ENCODE measurements around the gene ANO2. TPM values are rescaled to one million over a fixed set of nuclear protein-coding genes. Genes with fewer than 3 reads are reported as not detected.
A peak's percentile ranks its signal among the peaks of the same experiment; 100 is the strongest.

Gene ANO2
- total RNA-seq, 1 experiment from 2014 or later: 0.71 TPM

DNA sequence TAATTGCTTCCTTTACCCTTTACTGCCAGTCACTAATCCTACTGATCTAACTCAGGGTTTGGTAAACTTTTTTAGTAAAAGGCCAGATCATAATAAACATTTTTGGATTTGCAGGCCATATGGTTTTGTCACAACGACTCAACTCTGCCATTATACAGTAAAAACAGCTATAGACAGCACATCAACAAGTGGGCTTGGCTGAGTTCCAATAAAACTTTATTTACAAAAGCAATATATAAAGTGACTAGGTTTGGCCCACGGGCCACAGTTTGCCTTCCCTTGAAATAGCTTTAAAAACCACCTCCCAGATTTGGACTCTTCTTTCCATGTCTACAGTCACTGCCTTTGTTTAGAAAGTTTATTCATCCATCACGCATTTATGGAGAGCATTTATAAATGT lies 366.3 kb downstream of the ANO2 start:
- in situ Hi-C loops (cut with HindIII; ENCODE audit: low pct_unique_long_range_greater_than_20kb, low sequenced_read_pairs): no loop called here
- no peak for DNase-seq (ENCODE audit: low read depth, low spot score)

GRCh38 chr12:5577741-5578140 lies 367.3 kb downstream of the ANO2 start:
- in situ Hi-C loops (cut with HindIII; ENCODE audit: low pct_unique_long_range_greater_than_20kb, low sequenced_read_pairs): no loop called here
- DNase-seq (ENCODE audit: low read depth, low spot score): no peak

DNA sequence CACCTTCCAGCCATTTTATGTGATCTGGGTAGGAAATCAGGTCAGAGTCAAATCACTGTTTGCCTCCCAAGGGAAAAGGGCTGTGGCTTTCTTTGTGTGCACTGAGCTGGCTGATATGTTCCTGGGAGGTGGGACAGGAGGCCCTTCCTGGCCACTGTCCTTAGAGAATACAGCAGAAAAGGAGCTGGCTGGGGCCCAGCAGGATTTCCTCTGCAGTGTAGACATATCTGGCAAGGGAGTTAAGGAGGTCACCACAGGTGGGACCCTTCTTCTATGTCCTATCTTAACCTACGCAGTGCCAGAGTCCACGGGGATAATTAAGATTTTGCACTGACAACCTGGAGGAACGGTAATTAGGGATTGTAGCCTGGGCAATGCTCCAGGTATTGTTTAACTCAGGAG lies 367.8 kb downstream of the ANO2 start:
- no peak for DNase-seq (ENCODE audit: low read depth, low spot score)
- in situ Hi-C loops (cut with HindIII; ENCODE audit: low pct_unique_long_range_greater_than_20kb, low sequenced_read_pairs): no loop called here

GRCh38 chr12:5575987-5576386 lies 369.1 kb downstream of the ANO2 start:
- DNase-seq (ENCODE audit: low read depth, low spot score): no peak
- in situ Hi-C loops (cut with HindIII; ENCODE audit: low pct_unique_long_range_greater_than_20kb, low sequenced_read_pairs): no loop called here

- in situ Hi-C loops (cut with HindIII; ENCODE audit: low pct_unique_long_range_greater_than_20kb, low sequenced_read_pairs): no loop called here
- no peak for DNase-seq (ENCODE audit: low read depth, low spot score)
Observed at GRCh38 chr12:5575232-5575631, 369.8 kb downstream of the ANO2 start.

DNA sequence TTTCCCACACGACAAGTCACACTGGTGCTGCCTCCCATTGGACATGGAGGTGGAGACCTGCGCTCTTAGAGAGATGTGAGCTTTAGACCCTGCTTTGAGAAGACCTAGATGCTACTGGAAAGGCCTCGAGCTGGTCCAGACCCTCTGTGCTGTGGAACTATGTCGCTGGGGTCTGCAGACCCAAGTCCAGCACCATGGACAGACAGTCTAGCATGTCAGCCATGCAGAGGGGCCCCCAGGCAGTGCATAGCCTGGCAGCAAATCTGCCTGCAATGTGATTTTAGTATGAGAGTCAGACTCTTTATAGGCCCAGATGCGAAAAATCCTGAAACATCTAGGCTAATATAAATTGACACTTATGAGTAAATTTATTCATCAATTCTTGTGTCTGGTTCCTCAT lies 371.7 kb downstream of the ANO2 start:
- in situ Hi-C loops (cut with HindIII; ENCODE audit: low pct_unique_long_range_greater_than_20kb, low sequenced_read_pairs): no loop called here
- DNase-seq (ENCODE audit: low read depth, low spot score): no peak

DNA sequence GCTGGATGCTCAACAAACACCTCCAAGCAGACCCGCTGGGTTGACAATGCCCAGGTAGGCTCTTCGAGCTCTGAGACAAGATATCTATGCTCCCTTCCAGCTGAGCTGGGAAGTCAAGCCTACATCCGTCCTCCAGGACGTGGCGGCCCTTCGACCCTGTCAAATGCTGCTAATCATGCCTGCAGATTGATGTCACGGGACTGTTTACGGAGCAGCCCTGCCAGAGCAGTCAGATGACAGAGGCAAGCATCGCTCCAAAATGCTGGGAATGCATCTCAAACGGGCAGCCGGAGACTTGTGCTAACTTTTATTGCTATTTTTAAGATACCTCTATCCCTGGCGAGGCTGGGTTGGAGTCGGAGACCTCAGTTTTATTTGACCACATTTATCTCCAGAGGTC lies 373.9 kb downstream of the ANO2 start:
- no peak for DNase-seq (ENCODE audit: low read depth, low spot score)
- in situ Hi-C loops (cut with HindIII; ENCODE audit: low pct_unique_long_range_greater_than_20kb, low sequenced_read_pairs): no loop called here

- no peak for DNase-seq (ENCODE audit: low read depth, low spot score)
- in situ Hi-C loops (cut with HindIII; ENCODE audit: low pct_unique_long_range_greater_than_20kb, low sequenced_read_pairs): no loop called here
Observed at GRCh38 chr12:5570416-5570815, 374.6 kb downstream of the ANO2 start.

DNA sequence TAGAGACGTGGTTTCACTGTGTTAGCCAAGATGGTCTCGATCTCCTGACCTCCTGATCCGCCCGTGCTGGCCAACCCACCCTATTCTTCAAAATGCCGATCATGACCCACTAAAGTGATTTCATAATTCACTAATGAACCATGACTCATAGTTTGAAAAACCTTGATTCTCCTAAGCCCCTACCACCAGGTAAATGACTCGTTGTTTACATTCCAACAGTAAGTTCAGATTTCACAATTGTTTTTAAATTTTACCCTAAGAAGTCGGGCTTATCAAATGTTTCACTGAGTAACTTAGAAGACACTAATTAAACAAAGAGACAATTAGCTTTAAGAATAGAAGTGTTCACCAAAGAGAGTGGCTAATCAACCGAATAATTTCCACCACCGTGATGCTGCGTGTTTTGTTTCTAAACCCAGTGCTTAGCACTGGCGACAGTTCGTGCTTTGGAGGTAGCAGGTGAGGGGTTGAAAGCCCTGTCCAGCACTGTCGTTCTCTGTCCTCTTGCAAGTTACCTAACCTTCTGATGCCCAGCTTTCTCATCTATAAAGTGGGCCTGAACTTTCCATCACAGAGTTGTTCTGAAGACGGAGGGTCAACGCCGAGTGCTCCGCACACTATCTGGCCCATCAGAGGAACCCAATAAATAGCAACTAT lies 376.6 kb downstream of the ANO2 start:
- in situ Hi-C loops (cut with HindIII; ENCODE audit: low pct_unique_long_range_greater_than_20kb, low sequenced_read_pairs): no loop called here
- no peak for DNase-seq (ENCODE audit: low read depth, low spot score)

GRCh38 chr12:5567016-5567725 lies 377.9 kb downstream of the ANO2 start:
- no peak for DNase-seq (ENCODE audit: low read depth, low spot score)
- in situ Hi-C loops (cut with HindIII; ENCODE audit: low pct_unique_long_range_greater_than_20kb, low sequenced_read_pairs): no loop called here

GRCh38 chr12:5565933-5566599 lies 379.0 kb downstream of the ANO2 start:
- DNase-seq (ENCODE audit: low read depth, low spot score): no peak

DNA sequence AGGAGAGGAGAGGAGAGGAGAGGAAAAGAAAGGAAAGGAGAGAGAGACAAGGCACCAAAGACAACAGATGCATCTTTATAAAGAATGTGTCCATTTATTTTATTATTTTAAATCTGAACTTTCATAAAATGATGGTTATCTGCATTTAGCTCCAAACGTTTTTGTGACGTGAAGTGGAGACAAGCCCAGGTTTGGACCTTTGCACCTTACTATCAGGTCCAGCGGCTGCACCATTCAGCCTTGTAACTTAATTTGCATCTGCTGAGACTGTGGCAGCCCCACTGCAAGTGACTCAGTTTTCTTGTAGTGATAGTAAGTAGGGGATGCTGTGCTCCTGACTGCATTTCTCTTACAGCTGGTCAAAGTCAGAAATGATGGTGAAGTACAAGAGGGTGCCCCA lies 382.5 kb downstream of the ANO2 start:
- DNase-seq (ENCODE audit: low read depth, low spot score): no peak
- in situ Hi-C loops (cut with HindIII; ENCODE audit: low pct_unique_long_range_greater_than_20kb, low sequenced_read_pairs): no loop called here

More at GRCh38 chr12:5565933-5566599, 379.0 kb downstream of the ANO2 start:
- in situ Hi-C loops (cut with HindIII; ENCODE audit: low pct_unique_long_range_greater_than_20kb, low sequenced_read_pairs): no loop called here

DNA sequence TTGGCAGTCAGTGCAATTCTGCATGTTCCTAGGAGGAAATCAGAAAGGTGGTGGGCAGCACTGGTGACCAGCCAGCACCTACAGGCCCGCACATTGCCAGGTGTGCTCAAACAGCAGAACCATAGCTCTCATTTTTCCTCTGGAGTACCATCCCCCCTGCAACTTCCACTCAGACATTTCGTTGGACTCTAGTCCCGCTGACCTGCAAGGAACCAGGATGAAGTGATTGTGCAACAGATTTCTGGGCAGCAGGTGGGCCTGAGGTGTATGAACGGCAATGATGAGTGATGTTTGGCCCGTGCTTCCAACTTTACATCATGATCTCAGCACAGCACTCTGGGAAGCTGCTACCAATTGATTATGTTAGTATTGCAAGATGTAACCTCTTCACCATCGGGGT lies 383.2 kb downstream of the ANO2 start:
- DNase-seq (ENCODE audit: low read depth, low spot score): no peak
- in situ Hi-C loops (cut with HindIII; ENCODE audit: low pct_unique_long_range_greater_than_20kb, low sequenced_read_pairs): no loop called here

- DNase-seq (ENCODE audit: low read depth, low spot score): peak; percentile 5
- in situ Hi-C loops (cut with HindIII; ENCODE audit: low pct_unique_long_range_greater_than_20kb, low sequenced_read_pairs): no loop called here
Observed at GRCh38 chr12:5561057-5561456, 384.0 kb downstream of the ANO2 start.

- no peak for DNase-seq (ENCODE audit: low read depth, low spot score)
- in situ Hi-C loops (cut with HindIII; ENCODE audit: low pct_unique_long_range_greater_than_20kb, low sequenced_read_pairs): no loop called here
Observed at GRCh38 chr12:5560265-5560664, 384.8 kb downstream of the ANO2 start.

- in situ Hi-C loops (cut with HindIII; ENCODE audit: low pct_unique_long_range_greater_than_20kb, low sequenced_read_pairs): no loop called here
- no peak for DNase-seq (ENCODE audit: low read depth, low spot score)
Observed at GRCh38 chr12:5557906-5558305, 387.2 kb downstream of the ANO2 start.

DNA sequence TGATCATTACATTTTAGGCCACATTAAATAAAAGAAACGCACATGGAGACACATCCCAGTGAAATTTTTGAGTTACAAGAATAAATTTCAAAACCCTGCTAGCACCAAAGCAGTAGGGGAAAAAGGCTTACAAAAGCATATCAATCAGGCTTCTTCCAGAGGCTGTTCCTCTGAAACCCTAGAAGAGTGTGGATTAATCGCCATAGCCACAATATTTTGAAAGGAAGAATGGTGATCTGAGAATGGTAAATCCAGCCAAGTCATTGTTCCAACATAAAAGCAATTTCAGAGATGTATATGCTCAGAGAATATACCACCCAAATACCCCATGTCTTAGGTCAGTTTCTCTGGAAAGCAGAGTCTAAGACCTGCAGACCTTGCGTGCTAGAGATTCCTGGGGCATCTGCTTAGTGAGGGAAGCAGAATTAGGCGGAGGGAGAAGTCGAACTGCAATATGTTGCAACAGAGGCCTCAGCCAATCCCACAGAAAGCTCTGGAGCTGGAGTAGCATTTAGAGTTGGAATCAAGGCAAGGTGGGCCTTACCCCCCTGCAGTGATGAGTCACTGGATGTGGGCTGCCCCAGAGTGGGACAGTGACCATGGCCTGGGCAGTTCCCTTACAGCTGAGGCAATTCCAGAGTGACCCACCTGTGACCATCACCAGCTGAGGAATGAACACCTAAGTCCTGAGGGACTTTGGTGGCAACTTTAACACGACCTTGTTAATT lies 387.9 kb downstream of the ANO2 start:
- in situ Hi-C loops (cut with HindIII; ENCODE audit: low pct_unique_long_range_greater_than_20kb, low sequenced_read_pairs): no loop called here

GRCh38 chr12:5556033-5556614 lies 388.9 kb downstream of the ANO2 start:
- in situ Hi-C loops (cut with HindIII; ENCODE audit: low pct_unique_long_range_greater_than_20kb, low sequenced_read_pairs): no loop called here
- peak; percentile 35 for DNase-seq (ENCODE audit: low read depth, low spot score)

More for the DNA sequence above, 387.9 kb downstream of the ANO2 start:
- DNase-seq (ENCODE audit: low read depth, low spot score): no peak

Data from SK-MEL-5 (cell line).